IPS DF 4.7 (cell line): ENCODE results near the gene LENEP.
A peak's percentile ranks its signal among the peaks of the same experiment; 100 is the strongest.

Experiments used
- DNase-seq: peaks from one replicate; pipeline ENCODE4 v3.0.0-alpha.2; 2013; ENCODE audit warnings: low spot score; ENCODE audit errors: extremely low read depth

The LENEP gene

GRCh38 chr1:154960446-154961136, 32.8 kb upstream of the LENEP start:
- DNase-seq, result no peak

DNA sequence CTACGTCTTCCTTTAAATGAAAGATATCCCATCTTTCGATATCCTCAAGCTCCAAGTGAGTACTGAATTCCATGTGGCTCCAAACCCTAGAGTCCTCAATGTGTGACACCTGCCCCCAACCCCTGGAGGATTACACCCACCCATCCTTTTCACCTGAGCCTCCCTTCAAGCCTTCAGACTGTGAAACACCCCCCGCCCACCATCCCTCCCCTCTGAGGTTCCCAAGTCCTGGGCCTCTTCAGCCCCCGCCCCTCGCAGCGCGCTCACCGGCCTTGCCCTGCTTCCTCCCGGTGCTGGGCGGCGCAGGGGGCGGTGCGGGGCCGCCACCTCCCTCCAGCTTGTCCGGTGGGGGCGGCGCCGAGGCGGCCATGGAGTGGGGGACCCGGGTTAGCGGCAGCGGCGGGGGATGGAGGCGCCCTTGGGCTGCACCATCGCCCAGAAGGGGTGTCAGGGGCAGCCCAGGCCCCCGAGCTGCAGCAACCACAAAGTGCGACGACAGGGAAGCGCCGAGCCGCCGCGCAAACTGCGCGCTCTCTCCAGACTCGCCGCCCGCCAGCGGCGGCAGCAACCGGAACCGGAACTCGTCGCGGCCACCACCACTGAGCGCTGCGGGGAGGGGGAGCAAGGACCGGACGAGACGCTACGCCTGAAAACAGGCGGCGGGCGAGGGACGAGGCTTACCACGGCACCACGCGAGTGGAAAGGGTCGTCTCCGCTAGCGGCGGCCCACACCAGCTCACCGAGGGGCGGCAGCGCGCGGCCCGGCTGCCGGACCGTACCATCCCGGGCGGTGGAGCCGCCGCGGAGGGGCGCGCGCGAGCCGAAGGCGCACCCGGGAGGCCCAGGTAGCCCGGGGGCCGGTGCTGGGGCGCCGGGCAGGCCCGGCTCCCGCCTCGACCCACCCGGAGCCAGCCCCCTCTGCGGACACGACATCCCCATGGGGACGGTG, 31.9 kb upstream of the LENEP start, which contains the start of gene PYGO2:
PYGO2 (minus strand) TSS at position 576 of the 949 bp plus-strand sequence; CDS start at position 370, 206 bp downstream.
- no peak for DNase-seq

DNA sequence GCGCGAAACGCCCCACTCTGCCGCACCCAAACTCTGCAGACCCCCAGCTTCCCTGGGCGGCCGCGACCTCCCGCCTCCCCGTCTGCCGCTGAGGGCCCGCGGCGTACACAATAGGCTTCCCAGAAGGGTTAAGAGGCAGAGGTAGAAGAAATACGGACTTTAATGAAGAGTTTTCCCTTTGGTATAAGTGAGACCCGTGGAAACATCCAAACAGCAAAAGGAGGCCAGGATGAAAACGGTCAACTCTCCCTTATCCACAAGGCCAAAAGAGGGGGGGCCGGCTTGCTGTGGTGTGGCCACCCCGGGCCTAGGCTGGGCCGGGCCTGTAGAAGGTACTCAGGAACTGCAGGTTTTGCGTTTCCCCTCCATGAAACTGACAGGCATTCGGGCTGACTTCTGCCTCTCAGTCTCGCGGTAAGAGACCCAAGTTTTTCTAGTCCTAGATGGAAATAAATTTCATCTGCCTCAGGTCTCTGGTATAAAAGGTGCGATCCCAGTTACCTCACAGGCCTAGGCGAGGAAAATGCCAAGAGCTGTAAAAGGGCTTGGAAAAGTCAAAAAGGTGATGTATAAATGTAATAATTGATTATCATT, 31.1 kb upstream of the LENEP start:
- DNase-seq, result no peak

GRCh38 chr1:154962795-154963330, 30.5 kb upstream of the LENEP start:
- no peak for DNase-seq

- no peak for DNase-seq
Observed at GRCh38 chr1:154963643-154964042, 29.7 kb upstream of the LENEP start.

DNA sequence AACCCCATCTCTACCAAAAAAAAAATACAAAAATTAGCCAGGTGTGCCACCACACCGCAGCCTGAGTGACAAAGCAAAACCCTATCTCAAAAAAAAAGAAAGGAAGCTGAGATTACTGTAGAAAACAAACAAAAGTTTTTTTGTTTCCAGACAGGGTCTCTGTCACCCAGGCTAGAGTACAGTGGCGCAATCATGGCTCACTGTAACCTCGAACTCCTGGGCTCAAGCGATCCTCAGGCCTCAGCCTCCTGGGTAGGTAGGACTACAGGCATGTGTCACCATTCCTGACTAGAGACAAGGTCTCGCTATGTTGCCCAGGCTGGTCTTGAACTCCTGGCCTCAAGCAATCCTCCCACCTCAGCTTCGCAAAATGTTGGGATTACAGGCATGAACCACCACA, 29.0 kb upstream of the LENEP start:
- DNase-seq, result no peak

GRCh38 chr1:154966111-154966510, 27.3 kb upstream of the LENEP start:
- DNase-seq, result no peak

DNA sequence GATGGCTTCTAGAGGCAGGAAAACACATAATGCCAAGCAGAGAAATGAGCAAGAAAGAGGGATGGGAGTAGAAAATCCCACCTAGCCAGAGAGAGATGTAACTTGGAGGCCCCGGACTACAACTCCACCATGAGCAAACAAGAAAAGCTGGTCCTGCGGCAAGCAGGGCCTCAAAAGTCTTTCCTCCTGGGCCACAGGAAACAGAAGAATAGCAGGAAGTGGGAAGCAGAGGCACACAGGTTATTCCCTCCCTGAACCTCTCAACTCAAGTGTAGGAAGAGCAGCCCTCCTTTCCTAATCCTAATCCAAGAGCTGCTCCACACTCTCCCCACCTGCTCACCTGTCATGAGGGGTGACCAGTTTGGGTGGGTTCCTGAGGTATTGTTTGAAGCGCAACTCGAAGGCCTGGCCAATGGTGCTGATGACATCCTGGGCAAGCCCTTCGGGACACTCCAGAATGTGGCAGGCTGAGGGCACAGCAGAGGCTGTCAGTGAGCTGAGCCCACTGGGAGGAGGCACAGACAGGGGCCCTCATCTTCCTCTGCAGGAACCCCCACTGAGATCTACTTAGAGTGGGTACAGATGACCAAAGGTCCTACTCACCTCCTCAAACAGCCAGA, 25.9 kb upstream of the LENEP start:
- no peak for DNase-seq

DNA sequence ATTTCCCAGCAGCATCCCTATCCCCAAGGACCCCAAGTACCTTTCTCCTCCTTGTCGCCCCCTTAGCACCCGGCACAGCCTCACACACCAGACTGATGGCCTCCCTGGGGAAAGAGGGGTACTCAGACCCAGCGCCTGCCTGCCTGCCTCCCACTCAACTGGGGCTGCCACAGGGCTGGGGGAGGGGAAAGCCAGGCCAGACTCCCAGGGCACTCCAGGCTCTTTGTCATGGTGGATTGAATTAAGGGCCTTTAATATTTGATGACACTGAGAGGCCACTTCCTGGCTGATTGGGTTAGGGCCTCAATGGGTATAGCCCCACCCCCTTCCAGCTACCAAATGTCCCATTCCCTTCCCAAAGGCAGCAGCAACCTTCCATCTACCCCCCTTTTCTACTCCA, 24.7 kb upstream of the LENEP start:
- no peak for DNase-seq

- DNase-seq, result no peak
Observed at GRCh38 chr1:154969246-154969645, 24.1 kb upstream of the LENEP start.

DNA sequence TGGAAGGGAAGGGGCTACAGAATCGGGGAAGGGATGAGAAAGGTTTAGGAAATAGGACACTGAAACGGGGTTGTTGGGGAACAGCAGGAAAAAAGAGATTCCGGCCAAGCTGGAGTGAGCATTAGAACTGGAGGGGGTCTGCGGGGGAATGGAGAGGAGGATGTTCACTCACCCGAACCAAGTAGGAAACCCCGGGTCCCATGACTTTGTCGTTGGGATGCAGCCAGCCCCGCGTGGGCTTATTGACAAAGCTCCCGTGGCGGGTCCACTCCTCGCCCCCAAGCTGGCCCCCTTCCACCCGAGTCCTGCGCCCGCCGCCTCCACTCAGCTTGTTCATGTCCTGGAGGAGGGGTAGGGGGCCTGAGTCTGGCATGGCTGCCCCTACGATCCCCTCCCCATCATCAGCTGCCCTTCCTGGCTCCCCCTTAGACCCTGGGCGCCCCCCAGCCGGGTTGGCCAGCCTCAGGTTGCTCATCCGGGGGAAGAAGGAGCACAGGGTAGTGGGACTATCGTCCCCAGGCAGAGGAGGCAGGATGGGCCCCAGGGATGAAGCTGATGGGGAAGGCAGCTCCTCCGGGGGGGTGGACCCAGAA, 23.4 kb upstream of the LENEP start:
- no peak for DNase-seq

GRCh38 chr1:154970631-154971340, 22.6 kb upstream of the LENEP start, which contains the start of gene SHC1:
TSS of gene SHC1 (minus strand) at chr1:154970747. CDS start at chr1:154970526, 221 bp downstream.
- no peak for DNase-seq

DNA sequence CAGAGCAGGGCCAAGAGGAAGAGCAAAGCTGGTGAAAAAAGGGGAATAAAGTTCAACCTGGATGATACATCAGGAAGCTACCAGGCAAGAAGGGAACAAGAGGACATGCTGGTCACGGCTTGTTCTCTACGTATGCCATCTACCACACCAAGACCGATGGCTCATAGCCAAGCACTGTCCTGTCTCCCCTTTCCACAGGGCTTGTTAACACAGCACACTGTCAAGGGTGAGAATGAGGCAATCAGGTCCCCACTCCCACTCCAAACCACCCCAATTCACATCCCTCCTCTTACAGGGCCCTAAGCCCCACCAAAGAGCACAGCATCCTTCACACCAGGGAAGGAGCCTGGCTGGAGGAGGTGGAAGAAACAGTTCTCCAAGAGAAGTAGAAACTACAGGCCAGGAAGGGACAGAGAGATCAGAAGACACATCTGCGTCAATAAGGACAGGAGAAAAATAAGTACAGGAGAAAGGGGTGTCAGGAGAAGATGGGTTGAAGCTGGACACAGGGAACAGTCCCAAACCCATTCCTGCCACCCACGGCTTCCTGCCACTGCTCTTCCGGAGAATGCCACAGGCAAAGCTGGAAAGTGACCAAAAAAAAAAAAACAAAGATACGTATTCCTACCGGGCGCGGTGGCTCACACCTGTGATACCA, 21.9 kb upstream of the LENEP start:
- DNase-seq, result no peak

- DNase-seq, result no peak
Observed at GRCh38 chr1:154972213-154972516, 21.2 kb upstream of the LENEP start.

- DNase-seq, result peak; percentile 96
Observed at GRCh38 chr1:154972517-154973343, 20.7 kb upstream of the LENEP start.

- DNase-seq, result peak; percentile 92
Observed at GRCh38 chr1:154973344-154974101, 19.9 kb upstream of the LENEP start.

DNA sequence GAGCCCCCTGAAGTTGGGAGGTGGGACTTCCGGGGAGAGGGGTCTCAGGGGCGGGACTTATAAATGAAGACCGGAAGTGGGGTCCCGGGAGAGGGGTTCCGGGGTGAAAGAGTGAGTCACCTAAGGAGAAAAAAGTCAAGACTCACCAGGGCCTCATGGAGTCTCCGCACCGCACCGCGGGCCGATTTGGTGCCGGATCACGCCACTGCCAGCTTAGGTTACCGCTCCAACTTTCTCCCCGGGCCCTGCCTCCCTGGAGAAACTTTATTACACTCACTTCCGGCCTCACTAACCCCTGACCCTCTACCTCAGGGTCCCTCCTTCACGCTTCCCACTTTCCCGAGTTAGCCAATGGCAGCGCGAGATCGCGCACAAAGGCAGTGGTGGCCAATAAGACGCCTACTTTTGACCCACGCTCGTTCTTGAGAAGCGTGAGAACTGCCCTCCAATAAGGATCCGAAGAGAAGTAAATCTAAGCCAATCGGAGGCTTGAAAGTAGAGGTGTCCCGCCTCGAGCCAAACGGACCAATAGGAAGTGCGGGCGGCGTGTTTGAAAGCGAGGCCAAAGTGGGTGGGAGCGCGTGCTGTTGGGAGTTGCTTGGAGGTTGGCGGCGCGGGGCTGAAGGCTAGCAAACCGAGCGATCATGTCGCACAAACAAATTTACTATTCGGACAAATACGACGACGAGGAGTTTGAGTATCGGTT, 19.1 kb upstream of the LENEP start, which contains the start of gene CKS1B:
CKS1B (plus strand) TSS at position 580 of the 706 bp plus-strand sequence; CDS start at position 645, 65 bp downstream.
- DNase-seq, result peak; percentile 99
